Measurements from ENCODE around the gene TNS1. TPM values are rescaled to one million over a fixed set of nuclear protein-coding genes. Genes with fewer than 3 reads are reported as not detected.

Gene TNS1
- total RNA-seq, 1 experiment from 2014 or later = 1.5 TPM

- Histone ChIP-seq H3K27ac (ENCODE audit: low read length) (no peak overlapping the region), H3K4me1 (ENCODE audit: insufficient read depth, low read length) (peaks cover 3% of the 10 kb centered on the region), H3F3A (ENCODE audit: low read length, unreplicated experiment) (no peaks in the 10 kb centered on the region), H3K79me2 (ENCODE audit: low read length) (no peaks in the 10 kb centered on the region), H3K4me2 (ENCODE audit: low read length) (no peak overlapping the region), H2AFZ (ENCODE audit: low read length) (no peak overlapping the region), H3K9ac (ENCODE audit: low read length) (no peak overlapping the region), H3K9me3 (ENCODE audit: low read length) (no peaks in the 10 kb centered on the region), H3K9me2 (replicated peaks; ENCODE audit: low read length) (no peaks in the 10 kb centered on the region), H3K4me3 (ENCODE audit: low read length) (no peak overlapping the region), H3K27me3 (ENCODE audit: low read length) (peaks cover 25% of the 10 kb centered on the region), H3K36me3 (ENCODE audit: low read depth, low read length) (no peaks in the 10 kb centered on the region), H4K20me1 (ENCODE audit: low read length) (no peaks in the 10 kb centered on the region)
- BruUV-seq (replicated peaks) = no TSS peak
- ChIA-PET POLR2A (ENCODE audit: unreplicated experiment) (no interaction called here), CTCF (no interaction called here)
- ATAC-seq (no peak), DNase-seq (no peak)
- TF ChIP-seq, protein P1, sequence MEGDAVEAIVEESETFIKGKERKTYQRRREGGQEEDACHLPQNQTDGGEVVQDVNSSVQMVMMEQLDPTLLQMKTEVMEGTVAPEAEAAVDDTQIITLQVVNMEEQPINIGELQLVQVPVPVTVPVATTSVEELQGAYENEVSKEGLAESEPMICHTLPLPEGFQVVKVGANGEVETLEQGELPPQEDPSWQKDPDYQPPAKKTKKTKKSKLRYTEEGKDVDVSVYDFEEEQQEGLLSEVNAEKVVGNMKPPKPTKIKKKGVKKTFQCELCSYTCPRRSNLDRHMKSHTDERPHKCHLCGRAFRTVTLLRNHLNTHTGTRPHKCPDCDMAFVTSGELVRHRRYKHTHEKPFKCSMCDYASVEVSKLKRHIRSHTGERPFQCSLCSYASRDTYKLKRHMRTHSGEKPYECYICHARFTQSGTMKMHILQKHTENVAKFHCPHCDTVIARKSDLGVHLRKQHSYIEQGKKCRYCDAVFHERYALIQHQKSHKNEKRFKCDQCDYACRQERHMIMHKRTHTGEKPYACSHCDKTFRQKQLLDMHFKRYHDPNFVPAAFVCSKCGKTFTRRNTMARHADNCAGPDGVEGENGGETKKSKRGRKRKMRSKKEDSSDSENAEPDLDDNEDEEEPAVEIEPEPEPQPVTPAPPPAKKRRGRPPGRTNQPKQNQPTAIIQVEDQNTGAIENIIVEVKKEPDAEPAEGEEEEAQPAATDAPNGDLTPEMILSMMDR (conservative IDR thresholded peaks at IDR 0.05; ENCODE audit: low read depth, low read length) = no peak
- TF ChIP-seq EZH2phosphoT487 (IDR thresholded peaks at IDR 0.05; ENCODE audit: borderline replicate concordance, low read length) (no peak), EZH2 (IDR thresholded peaks at IDR 0.05; ENCODE audit: low read length, unreplicated experiment) (no peak)
- intact Hi-C loops (cut with micrococcal nuclease) = no loop called here
These were observed 1.2 kb downstream of the TNS1 start for GRCh38 chr2:218001629-218002028.

- no peak overlapping the region for H3K27ac ChIP-seq (ENCODE audit: low read length)
- POLR2A ChIA-PET (ENCODE audit: unreplicated experiment) = no interaction called here
- peaks cover 15% of the 10 kb centered on the region for H3K4me1 ChIP-seq (ENCODE audit: insufficient read depth, low read length)
These were observed 2.7 kb downstream of the TNS1 start for GRCh38 chr2:218000136-218000535.

DNA sequence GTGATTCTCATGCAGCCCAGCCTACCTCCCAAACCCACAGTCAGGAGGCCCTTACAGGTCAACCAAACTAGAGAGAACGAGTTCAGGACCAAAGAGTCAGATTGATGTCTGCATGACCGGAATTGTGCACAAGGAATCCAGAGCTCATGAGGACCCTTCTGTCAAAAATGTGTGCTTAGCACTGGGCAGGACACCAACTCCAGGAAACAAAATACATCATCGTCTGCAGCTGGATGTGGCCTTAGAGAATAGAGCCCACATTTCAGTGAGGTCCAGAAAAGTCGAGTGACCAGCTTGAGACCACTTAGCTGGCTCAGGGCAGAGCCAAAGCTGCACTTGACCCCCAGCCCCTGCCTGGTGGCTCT, 3.2 kb downstream of the TNS1 start:
- no peak overlapping the region for H3K4me2 ChIP-seq (ENCODE audit: low read length)

More at GRCh38 chr2:218000136-218000535, 2.7 kb downstream of the TNS1 start:
- Histone ChIP-seq H3K9ac (ENCODE audit: low read length) (no peak overlapping the region), H4K20me1 (ENCODE audit: low read length) (no peaks in the 10 kb centered on the region), H3K27me3 (ENCODE audit: low read length) (peaks cover 25% of the 10 kb centered on the region), H3K36me3 (ENCODE audit: low read depth, low read length) (no peaks in the 10 kb centered on the region), H3K4me2 (ENCODE audit: low read length) (no peak overlapping the region), H3K79me2 (ENCODE audit: low read length) (no peaks in the 10 kb centered on the region), H3K9me3 (ENCODE audit: low read length) (no peaks in the 10 kb centered on the region), H3K4me3 (ENCODE audit: low read length) (no peak overlapping the region), H3K9me2 (replicated peaks; ENCODE audit: low read length) (no peaks in the 10 kb centered on the region), H3F3A (ENCODE audit: low read length, unreplicated experiment) (no peaks in the 10 kb centered on the region), H2AFZ (ENCODE audit: low read length) (no peak overlapping the region)
- intact Hi-C loops (cut with micrococcal nuclease) = no loop called here
- no TSS peak for BruUV-seq (replicated peaks)
- TF ChIP-seq, protein P1 (conservative IDR thresholded peaks at IDR 0.05; ENCODE audit: low read depth, low read length) = no peak
- TF ChIP-seq EZH2phosphoT487 (IDR thresholded peaks at IDR 0.05; ENCODE audit: borderline replicate concordance, low read length) = no peak
- no peak for TF ChIP-seq EZH2 (IDR thresholded peaks at IDR 0.05; ENCODE audit: low read length, unreplicated experiment)
- DNase-seq = no peak
- no peak for ATAC-seq
- CTCF ChIA-PET = no interaction called here

More for the DNA sequence above, 3.2 kb downstream of the TNS1 start:
- CTCF ChIA-PET = no interaction called here
- DNase-seq (no peak), ATAC-seq (no peak)
- POLR2A ChIA-PET (ENCODE audit: unreplicated experiment) = no interaction called here
- Histone ChIP-seq H3K9me2 (replicated peaks; ENCODE audit: low read length) (no peaks in the 10 kb centered on the region), H3K36me3 (ENCODE audit: low read depth, low read length) (no peaks in the 10 kb centered on the region), H3K9me3 (ENCODE audit: low read length) (no peaks in the 10 kb centered on the region), H3K4me1 (ENCODE audit: insufficient read depth, low read length) (peaks cover 21% of the 10 kb centered on the region), H4K20me1 (ENCODE audit: low read length) (no peaks in the 10 kb centered on the region), H2AFZ (ENCODE audit: low read length) (no peak overlapping the region), H3K79me2 (ENCODE audit: low read length) (no peaks in the 10 kb centered on the region), H3K4me3 (ENCODE audit: low read length) (no peak overlapping the region), H3K9ac (ENCODE audit: low read length) (no peak overlapping the region), H3K27me3 (ENCODE audit: low read length) (peaks cover 25% of the 10 kb centered on the region), H3K27ac (ENCODE audit: low read length) (no peak overlapping the region), H3F3A (ENCODE audit: low read length, unreplicated experiment) (no peaks in the 10 kb centered on the region)
- intact Hi-C loops (cut with micrococcal nuclease) = no loop called here
- BruUV-seq (replicated peaks) = no TSS peak
- no peak for TF ChIP-seq EZH2 (IDR thresholded peaks at IDR 0.05; ENCODE audit: low read length, unreplicated experiment)
- no peak for TF ChIP-seq EZH2phosphoT487 (IDR thresholded peaks at IDR 0.05; ENCODE audit: borderline replicate concordance, low read length)
- TF ChIP-seq, protein P1 (conservative IDR thresholded peaks at IDR 0.05; ENCODE audit: low read depth, low read length) = no peak
